ENCODE results near the gene SLC22A16.

Gene SLC22A16

DNA sequence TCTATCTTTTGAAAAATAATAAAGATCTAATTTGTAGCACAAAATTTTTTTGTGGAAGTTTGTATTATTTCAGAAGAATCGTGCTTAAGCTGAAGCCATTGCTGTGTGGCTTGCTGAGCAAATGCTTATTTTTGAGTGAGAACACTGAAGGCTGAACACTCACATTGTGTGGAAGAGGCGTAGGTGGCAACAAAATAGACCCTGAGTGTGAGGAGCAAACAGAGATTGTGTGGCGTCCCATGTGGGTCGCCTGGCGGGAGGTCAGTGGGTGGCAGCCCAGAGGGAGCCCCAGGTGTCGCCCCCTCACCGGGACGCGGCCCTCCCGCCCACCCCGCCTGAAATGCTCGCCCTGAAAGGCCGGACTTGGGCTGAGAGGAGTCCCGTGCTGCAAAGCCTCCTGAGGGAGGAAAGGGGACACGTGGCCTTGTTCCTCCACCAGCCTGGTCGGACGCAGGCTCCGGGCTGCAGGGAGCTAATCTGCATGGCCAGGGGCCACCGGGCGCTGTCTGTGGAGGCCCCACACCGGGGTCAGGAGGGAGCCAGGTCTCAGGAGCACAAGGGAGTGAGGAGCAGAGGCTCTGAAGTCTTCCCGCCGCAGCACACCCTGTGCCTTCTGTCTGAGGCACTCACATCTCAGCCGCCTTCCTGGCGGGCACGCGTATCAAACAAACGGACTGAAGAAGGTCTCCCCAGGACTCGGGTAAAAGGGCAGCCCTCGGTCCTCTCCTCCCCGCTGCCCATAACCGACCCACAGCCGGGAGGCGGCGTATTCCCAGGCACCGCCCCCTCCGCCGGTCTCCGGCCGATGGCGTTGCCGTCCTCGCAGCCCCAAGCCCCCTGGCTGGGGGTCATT is 77.0 kb downstream of the SLC22A16 start:
- Histone ChIP-seq H3K27me3 (replicated peaks; ENCODE audit: control insufficient read depth, insufficient read depth, low read length) (no peaks in the 10 kb centered on the region), H3K36me3 (ENCODE audit: control insufficient read depth, insufficient read depth, low read length) (no peaks in the 10 kb centered on the region), H3K4me3 (replicated peaks; ENCODE audit: low read depth, low read length) (no peak overlapping the region)
- TF ChIP-seq, protein P1, sequence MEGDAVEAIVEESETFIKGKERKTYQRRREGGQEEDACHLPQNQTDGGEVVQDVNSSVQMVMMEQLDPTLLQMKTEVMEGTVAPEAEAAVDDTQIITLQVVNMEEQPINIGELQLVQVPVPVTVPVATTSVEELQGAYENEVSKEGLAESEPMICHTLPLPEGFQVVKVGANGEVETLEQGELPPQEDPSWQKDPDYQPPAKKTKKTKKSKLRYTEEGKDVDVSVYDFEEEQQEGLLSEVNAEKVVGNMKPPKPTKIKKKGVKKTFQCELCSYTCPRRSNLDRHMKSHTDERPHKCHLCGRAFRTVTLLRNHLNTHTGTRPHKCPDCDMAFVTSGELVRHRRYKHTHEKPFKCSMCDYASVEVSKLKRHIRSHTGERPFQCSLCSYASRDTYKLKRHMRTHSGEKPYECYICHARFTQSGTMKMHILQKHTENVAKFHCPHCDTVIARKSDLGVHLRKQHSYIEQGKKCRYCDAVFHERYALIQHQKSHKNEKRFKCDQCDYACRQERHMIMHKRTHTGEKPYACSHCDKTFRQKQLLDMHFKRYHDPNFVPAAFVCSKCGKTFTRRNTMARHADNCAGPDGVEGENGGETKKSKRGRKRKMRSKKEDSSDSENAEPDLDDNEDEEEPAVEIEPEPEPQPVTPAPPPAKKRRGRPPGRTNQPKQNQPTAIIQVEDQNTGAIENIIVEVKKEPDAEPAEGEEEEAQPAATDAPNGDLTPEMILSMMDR (IDR thresholded peaks at IDR 0.05; ENCODE audit: insufficient read depth, low read length, poor library complexity, severe bottlenecking) = no peak
- no peak for DNase-seq (ENCODE audit: extremely low read depth, insufficient read length)

- Histone ChIP-seq H3K36me3 (ENCODE audit: control insufficient read depth, insufficient read depth, low read length) (no peaks in the 10 kb centered on the region), H3K4me3 (replicated peaks; ENCODE audit: low read depth, low read length) (no peak overlapping the region), H3K27me3 (replicated peaks; ENCODE audit: control insufficient read depth, insufficient read depth, low read length) (no peaks in the 10 kb centered on the region)
- DNase-seq (ENCODE audit: extremely low read depth, insufficient read length) = no peak
- TF ChIP-seq, protein P1 (IDR thresholded peaks at IDR 0.05; ENCODE audit: insufficient read depth, low read length, poor library complexity, severe bottlenecking) = no peak
These were observed 77.6 kb downstream of the SLC22A16 start for GRCh38 chr6:110398778-110399177.

DNA sequence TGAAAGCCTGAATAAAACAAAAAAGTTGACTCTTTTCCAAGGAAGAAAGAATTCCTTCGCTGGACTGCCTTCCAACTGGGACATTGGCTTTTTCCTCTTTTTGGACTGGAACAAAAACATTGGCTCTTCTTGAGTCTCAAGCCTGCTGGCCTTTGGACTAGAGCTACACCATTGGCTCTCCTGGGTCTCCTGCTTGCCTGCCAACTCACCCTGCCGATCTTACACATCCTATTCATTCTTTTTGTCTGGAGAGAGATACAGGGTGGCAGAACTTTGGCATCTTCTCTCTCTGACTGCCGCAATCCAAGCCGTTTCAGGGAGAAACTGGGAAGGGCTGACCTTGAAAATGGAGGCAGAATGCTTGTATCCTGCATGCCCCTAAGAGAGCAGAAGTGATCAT is 81.2 kb downstream of the SLC22A16 start:
- Histone ChIP-seq H3K36me3 (ENCODE audit: control insufficient read depth, insufficient read depth, low read length) (no peaks in the 10 kb centered on the region), H3K27me3 (replicated peaks; ENCODE audit: control insufficient read depth, insufficient read depth, low read length) (no peaks in the 10 kb centered on the region; the same call in 1 of the 2 replicates), H3K4me3 (replicated peaks; ENCODE audit: low read depth, low read length) (no peak overlapping the region)
- TF ChIP-seq, protein P1 (IDR thresholded peaks at IDR 0.05; ENCODE audit: insufficient read depth, low read length, poor library complexity, severe bottlenecking) = no peak
- DNase-seq (ENCODE audit: extremely low read depth, insufficient read length) = no peak

GRCh38 chr6:110394409-110394808 is 82.0 kb downstream of the SLC22A16 start:
- H3K4me3 ChIP-seq (replicated peaks; ENCODE audit: low read depth, low read length) = no peak overlapping the region
- TF ChIP-seq, protein P1 (IDR thresholded peaks at IDR 0.05; ENCODE audit: insufficient read depth, low read length, poor library complexity, severe bottlenecking) = no peak

GRCh38 chr6:110392727-110393126 is 83.7 kb downstream of the SLC22A16 start:
- Histone ChIP-seq H3K27me3 (replicated peaks; ENCODE audit: control insufficient read depth, insufficient read depth, low read length) (no peaks in the 10 kb centered on the region; the same call in 1 of the 2 replicates), H3K4me3 (replicated peaks; ENCODE audit: low read depth, low read length) (no peak overlapping the region), H3K36me3 (ENCODE audit: control insufficient read depth, insufficient read depth, low read length) (no peaks in the 10 kb centered on the region)
- no peak for DNase-seq (ENCODE audit: extremely low read depth, insufficient read length)
- TF ChIP-seq, protein P1 (IDR thresholded peaks at IDR 0.05; ENCODE audit: insufficient read depth, low read length, poor library complexity, severe bottlenecking) = no peak

More at GRCh38 chr6:110394409-110394808, 82.0 kb downstream of the SLC22A16 start:
- no peaks in the 10 kb centered on the region for H3K36me3 ChIP-seq (ENCODE audit: control insufficient read depth, insufficient read depth, low read length)
- no peak for DNase-seq (ENCODE audit: extremely low read depth, insufficient read length)
- H3K27me3 ChIP-seq (replicated peaks; ENCODE audit: control insufficient read depth, insufficient read depth, low read length) = no peaks in the 10 kb centered on the region; the same call in 1 of the 2 replicates

Measured in GM06990 (cell line).